ENCODE results near the gene CTTN. TPM values are rescaled to one million over a fixed set of nuclear protein-coding genes. Genes with fewer than 3 reads are reported as not detected.

Gene CTTN
- total RNA-seq, 4 donors from 2014 or later = 179 to 458 (median 200) TPM

DNA sequence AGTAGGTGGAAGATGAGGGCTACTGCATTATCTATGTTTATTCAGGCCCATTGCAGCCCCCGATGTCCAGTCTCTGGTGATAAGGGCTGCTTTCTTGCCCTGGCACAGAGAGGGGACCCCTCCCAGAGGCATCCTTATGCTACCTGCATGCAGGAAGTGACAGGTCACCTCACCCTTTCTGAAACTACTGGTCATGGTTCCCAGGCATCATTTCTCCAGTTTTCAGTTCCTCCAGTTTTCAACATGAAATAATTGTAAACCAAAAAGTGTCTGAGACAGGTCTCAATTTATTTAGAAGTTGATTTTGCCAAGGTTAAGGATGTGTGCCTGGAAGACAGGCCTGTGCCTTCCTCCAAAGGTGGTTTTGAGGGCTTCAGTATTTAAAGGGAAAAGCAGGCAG, 57.0 kb downstream of the CTTN start:
- H3K4me3 ChIP-seq = no peak overlapping the region
- no peak overlapping the region for H3K27ac ChIP-seq
- 86% methylated on average over 1 of the region's 1 CpG for WGBS

DNA sequence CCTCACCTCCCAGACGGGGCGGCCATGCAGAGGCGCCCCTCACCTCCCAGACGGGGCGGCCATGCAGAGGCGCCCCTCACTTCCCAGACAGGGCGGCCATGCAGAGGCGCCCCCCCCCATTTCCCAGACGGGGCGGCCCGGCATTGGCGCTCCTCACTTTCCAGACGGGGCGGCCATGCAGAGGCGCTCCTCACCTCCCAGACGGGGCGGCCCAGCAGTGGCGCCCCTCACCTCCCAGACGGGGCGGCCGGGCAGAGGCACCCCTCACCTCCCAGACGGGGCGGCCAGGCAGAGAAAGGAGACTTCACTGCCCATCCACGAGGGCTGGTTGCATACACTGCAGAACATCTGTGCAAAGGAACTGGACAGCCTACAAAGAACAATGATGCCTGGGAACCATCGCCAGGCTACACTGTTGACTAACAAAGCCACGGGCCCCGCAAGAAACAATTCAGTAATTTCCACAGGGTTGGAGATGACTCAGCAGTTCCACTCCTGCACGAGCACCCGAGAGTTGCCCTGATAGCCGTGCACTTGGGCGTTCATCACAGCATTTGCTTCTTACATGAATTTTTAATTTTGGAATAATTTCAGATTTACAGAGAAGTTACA, 58.7 kb downstream of the CTTN start:
- no peak overlapping the region for H3K27ac ChIP-seq
- H3K4me3 ChIP-seq = no peak overlapping the region
- TF ChIP-seq POLR2AphosphoS5 (IDR thresholded peaks at IDR 0.05) = no peak
- no peak for TF ChIP-seq EP300 (IDR thresholded peaks at IDR 0.05)
- TF ChIP-seq POLR2A (IDR thresholded peaks at IDR 0.05) = no peak
- TF ChIP-seq, protein P1, sequence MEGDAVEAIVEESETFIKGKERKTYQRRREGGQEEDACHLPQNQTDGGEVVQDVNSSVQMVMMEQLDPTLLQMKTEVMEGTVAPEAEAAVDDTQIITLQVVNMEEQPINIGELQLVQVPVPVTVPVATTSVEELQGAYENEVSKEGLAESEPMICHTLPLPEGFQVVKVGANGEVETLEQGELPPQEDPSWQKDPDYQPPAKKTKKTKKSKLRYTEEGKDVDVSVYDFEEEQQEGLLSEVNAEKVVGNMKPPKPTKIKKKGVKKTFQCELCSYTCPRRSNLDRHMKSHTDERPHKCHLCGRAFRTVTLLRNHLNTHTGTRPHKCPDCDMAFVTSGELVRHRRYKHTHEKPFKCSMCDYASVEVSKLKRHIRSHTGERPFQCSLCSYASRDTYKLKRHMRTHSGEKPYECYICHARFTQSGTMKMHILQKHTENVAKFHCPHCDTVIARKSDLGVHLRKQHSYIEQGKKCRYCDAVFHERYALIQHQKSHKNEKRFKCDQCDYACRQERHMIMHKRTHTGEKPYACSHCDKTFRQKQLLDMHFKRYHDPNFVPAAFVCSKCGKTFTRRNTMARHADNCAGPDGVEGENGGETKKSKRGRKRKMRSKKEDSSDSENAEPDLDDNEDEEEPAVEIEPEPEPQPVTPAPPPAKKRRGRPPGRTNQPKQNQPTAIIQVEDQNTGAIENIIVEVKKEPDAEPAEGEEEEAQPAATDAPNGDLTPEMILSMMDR (IDR thresholded peaks at IDR 0.05) = no peak
- peaks cover 6% of the 10 kb centered on the region for H3K4me1 ChIP-seq
- DNase-seq (ENCODE audit: low spot score in 2 of 2) = no peak
- H3K36me3 ChIP-seq = no peaks in the 10 kb centered on the region
- 42% methylated on average over 10 of the region's 31 CpGs for WGBS
- peaks cover 7% of the 10 kb centered on the region for H3K27me3 ChIP-seq
- H3K9me3 ChIP-seq = no peaks in the 10 kb centered on the region

More for the DNA sequence above, 57.0 kb downstream of the CTTN start:
- no peak for DNase-seq (ENCODE audit: low spot score in 2 of 2)
- no peaks in the 10 kb centered on the region for H3K36me3 ChIP-seq
- H3K27me3 ChIP-seq = peaks cover 5% of the 10 kb centered on the region
- peaks cover 6% of the 10 kb centered on the region for H3K4me1 ChIP-seq
- no peaks in the 10 kb centered on the region for H3K9me3 ChIP-seq
- TF ChIP-seq POLR2AphosphoS5 (IDR thresholded peaks at IDR 0.05) (no peak), POLR2A (IDR thresholded peaks at IDR 0.05) (no peak), EP300 (IDR thresholded peaks at IDR 0.05) (no peak)
- TF ChIP-seq, protein P1 (IDR thresholded peaks at IDR 0.05) = no peak

DNA sequence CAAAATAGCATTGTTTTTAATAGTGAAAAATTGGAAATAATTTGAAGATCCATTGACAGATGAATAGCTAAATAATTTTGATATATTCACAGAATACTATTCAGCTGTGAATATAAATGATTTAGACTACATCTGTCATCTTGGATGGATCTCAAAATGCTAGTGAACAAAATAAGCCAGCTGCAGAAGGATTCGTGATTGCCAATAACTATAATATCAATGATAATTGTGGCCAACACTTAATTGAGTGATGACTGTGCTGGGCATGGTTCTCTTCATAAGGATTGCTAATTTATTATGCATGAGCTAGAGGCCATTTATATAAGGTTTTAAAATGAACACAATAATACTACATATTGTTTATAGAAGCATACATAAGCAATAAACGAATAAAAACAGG, 60.4 kb downstream of the CTTN start:
- WGBS = 63% methylated on average over 2 of the region's 2 CpGs
- Histone ChIP-seq H3K9me3 (no peaks in the 10 kb centered on the region), H3K36me3 (no peaks in the 10 kb centered on the region), H3K27me3 (peaks cover 13% of the 10 kb centered on the region), H3K4me1 (peaks cover 6% of the 10 kb centered on the region), H3K4me3 (no peak overlapping the region), H3K27ac (no peak overlapping the region)
- TF ChIP-seq EP300 (IDR thresholded peaks at IDR 0.05) (no peak), POLR2AphosphoS5 (IDR thresholded peaks at IDR 0.05) (no peak), POLR2A (IDR thresholded peaks at IDR 0.05) (no peak)
- TF ChIP-seq, protein P1 (IDR thresholded peaks at IDR 0.05) = no peak
- no peak for DNase-seq (ENCODE audit: low spot score in 2 of 2)

DNA sequence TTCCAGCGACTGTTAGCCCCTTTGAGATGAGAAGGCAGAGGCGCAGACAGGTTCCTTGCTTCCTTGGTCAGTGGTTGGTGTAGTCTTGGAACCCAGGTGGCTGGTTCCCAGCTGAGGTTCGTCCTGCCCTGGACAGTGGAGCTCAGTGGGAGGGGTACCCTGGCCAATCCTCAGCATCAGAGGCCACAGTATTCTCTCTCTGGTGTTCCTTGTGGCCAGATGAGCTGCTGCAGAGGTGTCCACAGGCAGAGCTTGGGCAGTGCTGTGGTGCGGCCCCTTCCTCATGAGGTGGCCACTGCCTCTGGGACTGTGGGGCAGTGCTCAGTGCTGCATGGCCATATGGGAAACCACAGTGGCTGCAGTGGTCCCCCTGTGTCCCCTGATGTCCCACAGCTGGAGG, 61.8 kb downstream of the CTTN start:
- TF ChIP-seq EP300 (IDR thresholded peaks at IDR 0.05) (no peak), POLR2AphosphoS5 (IDR thresholded peaks at IDR 0.05) (no peak)
- TF ChIP-seq, protein P1 (IDR thresholded peaks at IDR 0.05) = no peak
- Histone ChIP-seq H3K4me1 (peaks cover 6% of the 10 kb centered on the region), H3K9me3 (no peaks in the 10 kb centered on the region), H3K4me3 (no peak overlapping the region), H3K27me3 (peaks cover 25% of the 10 kb centered on the region), H3K36me3 (no peaks in the 10 kb centered on the region), H3K27ac (no peak overlapping the region)
- DNase-seq (ENCODE audit: low spot score in 2 of 2) = no peak
- 89% methylated on average over 4 of the region's 4 CpGs for WGBS

DNA sequence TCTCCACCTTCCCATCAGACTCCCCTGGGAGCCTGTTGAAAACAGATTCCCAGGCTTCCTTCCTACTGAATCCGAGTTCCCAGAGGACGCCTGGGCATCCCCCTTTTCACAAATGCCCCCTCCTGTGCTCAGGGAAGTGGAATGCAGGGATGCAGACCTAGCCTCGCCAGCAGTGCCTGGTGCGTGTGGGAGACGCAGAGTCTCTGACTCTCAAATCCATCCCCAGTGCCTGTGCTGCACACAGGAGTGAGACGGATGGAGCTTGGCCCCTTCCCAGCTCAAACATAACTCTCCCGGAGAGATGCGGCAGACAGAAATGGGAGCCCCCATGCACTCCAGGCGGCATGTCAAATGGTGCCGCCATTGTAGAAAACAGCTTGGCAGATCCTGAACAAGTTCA, 62.6 kb downstream of the CTTN start:
- TF ChIP-seq, protein P1 (IDR thresholded peaks at IDR 0.05) = no peak
- TF ChIP-seq POLR2AphosphoS5 (IDR thresholded peaks at IDR 0.05) (no peak), EP300 (IDR thresholded peaks at IDR 0.05) (no peak), POLR2A (IDR thresholded peaks at IDR 0.05) (no peak)
- Histone ChIP-seq H3K9me3 (no peaks in the 10 kb centered on the region), H3K27me3 (peaks cover 25% of the 10 kb centered on the region), H3K27ac (no peak overlapping the region), H3K4me1 (peaks cover 6% of the 10 kb centered on the region), H3K36me3 (no peaks in the 10 kb centered on the region), H3K4me3 (no peak overlapping the region)
- no peak for DNase-seq (ENCODE audit: low spot score in 2 of 2)
- WGBS = 75% methylated on average over 9 of the region's 10 CpGs

Data from suprapubic skin (tissue), 4 donors.